GM23338 (cell line): Measurements from ENCODE around the gene ZNF280C. TPM values are rescaled to one million over a fixed set of nuclear protein-coding genes. Genes with fewer than 3 reads are reported as not detected.

Experiments used
- ATAC-seq: fragments of 200-7000 bp; cut with Tn5 transposase; 3 replicates; pipeline ENCODE4 v1.9.1; 2020
- DNase-seq: peaks from one replicate; pipeline ENCODE4 v3.0.0-alpha.2; 2015; ENCODE audit warnings: low spot score
- H2AFZ ChIP-seq: fragments of 200-600 bp; sonication (generic); 2 replicates; pipeline ENCODE4 v1.8.0; 2016; ENCODE audit warnings: antibody characterized with exemption, mild to moderate bottlenecking, moderate library complexity
- H3F3A ChIP-seq: fragments of 200-600 bp; sonication (generic); replicated peaks from 2 replicates; pipeline ENCODE4 v1.8.0; 2017; ENCODE audit warnings: antibody characterized with exemption, mixed run types, low read depth
- H3K27ac ChIP-seq: fragments of 200-600 bp; sonication (generic); 2 replicates; pipeline ENCODE4 v1.6.1; 2016; ENCODE audit warnings: low read depth
- H3K27me3 ChIP-seq: fragments of 200-600 bp; sonication (generic); 2 replicates; pipeline ENCODE4 v1.8.0; 2016; ENCODE audit warnings: mild to moderate bottlenecking, mixed run types, moderate library complexity; ENCODE audit not compliant: insufficient read depth
- H3K36me3 ChIP-seq: fragments of 200-600 bp; sonication (generic); 2 replicates; pipeline ENCODE4 v1.8.0; 2016; ENCODE audit warnings: mild to moderate bottlenecking; ENCODE audit not compliant: insufficient read depth
- H3K4me1 ChIP-seq: fragments of 200-600 bp; sonication (generic); 2 replicates; pipeline ENCODE4 v1.8.0; 2016; ENCODE audit warnings: mild to moderate bottlenecking, moderate library complexity; ENCODE audit not compliant: insufficient read depth
- H3K4me2 ChIP-seq: fragments of 200-600 bp; sonication (generic); 2 replicates; pipeline ENCODE4 v1.7.1; 2017; ENCODE audit warnings: mixed run types
- H3K4me3 ChIP-seq: fragments of 200-600 bp; sonication (generic); 2 replicates; pipeline ENCODE4 v1.6.1; 2016; ENCODE audit warnings: mixed run types
- H3K79me2 ChIP-seq: fragments of 200-600 bp; sonication (generic); replicated peaks from 2 replicates; pipeline ENCODE4 v1.8.0; 2017; ENCODE audit warnings: mild to moderate bottlenecking; ENCODE audit not compliant: insufficient read depth
- H3K9me2 ChIP-seq: fragments of 200-600 bp; sonication (generic); 2 replicates; pipeline ENCODE4 v1.8.0; 2017; ENCODE audit not compliant: insufficient read depth
- H4K20me1 ChIP-seq: fragments of 200-600 bp; sonication (generic); replicated peaks from 2 replicates; pipeline ENCODE4 v1.8.0; 2017; ENCODE audit warnings: mild to moderate bottlenecking; ENCODE audit not compliant: insufficient read depth
- H3K27ac Mint-ChIP-seq: 2 replicates; pipeline ENCODE4 v1.8.0; 2020; ENCODE audit warnings: inconsistent platforms, mild to moderate bottlenecking, moderate library complexity, mixed read lengths
- H3K27me3 Mint-ChIP-seq: 3 replicates; pipeline ENCODE4 v1.8.0; 2022; ENCODE audit warnings: low read depth, mild to moderate bottlenecking, moderate library complexity, mixed read lengths, inconsistent platforms; ENCODE audit not compliant: insufficient read depth, poor library complexity
- H3K36me3 Mint-ChIP-seq: 3 replicates; pipeline ENCODE4 v1.8.0; 2021; ENCODE audit warnings: low read depth, mild to moderate bottlenecking, inconsistent platforms, moderate library complexity, mixed read lengths
- H3K4me1 Mint-ChIP-seq: 3 replicates; pipeline ENCODE4 v1.8.0; 2020; ENCODE audit warnings: mild to moderate bottlenecking, inconsistent platforms, mixed read lengths
- H3K4me3 Mint-ChIP-seq: 3 replicates; pipeline ENCODE4 v1.8.0; 2021; ENCODE audit warnings: moderate library complexity, mild to moderate bottlenecking, inconsistent platforms, mixed read lengths
- H3K9me3 Mint-ChIP-seq: 3 replicates; pipeline ENCODE4 v1.8.0; 2020; ENCODE audit warnings: moderate library complexity, mild to moderate bottlenecking, inconsistent platforms, mixed read lengths
- CREB1 ChIP-seq: fragments of 250-450 bp; sonication (Bioruptor Pico); IDR thresholded peaks from 2 replicates; pipeline ENCODE4 v1.5.0; 2020; ENCODE audit warnings: low read depth, mild to moderate bottlenecking, moderate library complexity
- CTCF ChIP-seq, 2 experiments: fragments of 200-600 bp in 1 of 2; sonication (generic) in 1 of 2; conservative IDR thresholded peaks; 2 replicates each; pipeline versions ENCODE4 v1.5.1 to v1.6.1; 2016 to 2017; ENCODE audit warnings: antibody characterized with exemption in 2 of 2, low read depth in 2 of 2, mild to moderate bottlenecking in 2 of 2, moderate library complexity in 1 of 2
- ETS1 ChIP-seq: IDR thresholded peaks from 2 replicates; pipeline ENCODE4 v1.6.1; 2016; ENCODE audit warnings: antibody characterized with exemption
- EZH2 ChIP-seq: fragments of 200-600 bp; sonication (generic); IDR thresholded peaks from one replicate; pipeline ENCODE4 v1.8.0; 2017; ENCODE audit warnings: antibody characterized with exemption, mild to moderate bottlenecking, low read depth; ENCODE audit not compliant: unreplicated experiment
- EZH2phosphoT487 ChIP-seq: fragments of 200-600 bp; sonication (generic); IDR thresholded peaks from one replicate; pipeline ENCODE4 v1.8.1; 2018; ENCODE audit warnings: antibody characterized with exemption; ENCODE audit not compliant: unreplicated experiment
- JUNB ChIP-seq: IDR thresholded peaks from one replicate; pipeline ENCODE4 v1.6.1; 2016; ENCODE audit warnings: antibody characterized with exemption; ENCODE audit not compliant: unreplicated experiment
- NANOG ChIP-seq: IDR thresholded peaks from 2 replicates; pipeline ENCODE4 v1.6.1; 2016; ENCODE audit warnings: antibody characterized with exemption, borderline replicate concordance
- POLR2AphosphoS5 ChIP-seq: IDR thresholded peaks from 2 replicates; pipeline ENCODE4 v1.6.1; 2016; ENCODE audit warnings: antibody characterized with exemption, low read depth
- REST ChIP-seq: IDR thresholded peaks from one replicate; pipeline ENCODE4 v1.6.1; 2018; ENCODE audit warnings: antibody characterized with exemption; ENCODE audit not compliant: unreplicated experiment
- STAT1 ChIP-seq: IDR thresholded peaks from one replicate; pipeline ENCODE4 v1.6.1; 2016; ENCODE audit warnings: antibody characterized with exemption; ENCODE audit not compliant: unreplicated experiment
- ZNF114 ChIP-seq: fragments of 250-450 bp; sonication (Bioruptor Pico); IDR thresholded peaks from 2 replicates; pipeline ENCODE4 v1.5.0; 2020; ENCODE audit warnings: mild to moderate bottlenecking, moderate library complexity
- ZNF331 ChIP-seq: fragments of 250-450 bp; sonication (Bioruptor Pico); IDR thresholded peaks from 2 replicates; pipeline ENCODE4 v1.5.0; 2020; ENCODE audit warnings: low read depth, mild to moderate bottlenecking, moderate library complexity
- ZNF462 ChIP-seq: fragments of 250-450 bp; sonication (Bioruptor Pico); IDR thresholded peaks from 2 replicates; pipeline ENCODE4 v1.5.0; 2020; ENCODE audit warnings: mild to moderate bottlenecking, moderate library complexity
- polyA plus RNA-seq: library from polyadenylated mRNA; unstranded; fragments of >200 nt; fragmentation: Nextera tagmentation; extraction: Ambion mirVana; gene quantifications from 2 replicates; pipeline ENCODE4 v1.2.1, GENCODE V29; 2016
- total RNA-seq: library from RNA; depleted of rRNA; stranded (reverse); fragments of >200 nt; shearing (Covaris generic); gene quantifications from 2 replicates; pipeline ENCODE4 v1.2.3, GENCODE V29; 2014

Gene ZNF280C
- total and polyA plus RNA-seq, 2 experiments from 2014 or later: 7.9 to 14.4 TPM

GRCh38 chrX:130179170-130179569, 89.5 kb downstream of the ZNF280C start:
- no peaks in the 10 kb centered on the region for H4K20me1 ChIP-seq
- H3K27ac ChIP-seq: no peak overlapping the region
- H3K4me1 Mint-ChIP-seq: no peaks in the 10 kb centered on the region; the same call in 2 of the 3 replicates
- DNase-seq (no peak), ATAC-seq (no peak)
- no peaks in the 10 kb centered on the region for H3K9me2 ChIP-seq
- no peak for TF ChIP-seq POLR2AphosphoS5
- TF ChIP-seq ZNF114 (CRISPR knock-in tag): no peak
- TF ChIP-seq CREB1 (CRISPR knock-in tag): no peak
- no peak for TF ChIP-seq ZNF462 (CRISPR knock-in tag)
- no peak for TF ChIP-seq STAT1
- no peak for TF ChIP-seq JUNB
- TF ChIP-seq ZNF331 (CRISPR knock-in tag): no peak
- TF ChIP-seq CTCF (conservative IDR thresholded peaks at IDR 0.05; ENCODE audit: low read depth in 2 of 2): no peak
- no peak for TF ChIP-seq EZH2
- TF ChIP-seq ETS1: no peak
- TF ChIP-seq EZH2phosphoT487: no peak
- TF ChIP-seq REST: no peak
- TF ChIP-seq NANOG: no peak
- no peaks in the 10 kb centered on the region for H3K36me3 ChIP-seq
- no peaks in the 10 kb centered on the region; the same call in 2 of the 3 replicates for H3K9me3 Mint-ChIP-seq
- H3K4me1 ChIP-seq: no peaks in the 10 kb centered on the region
- no peak overlapping the region for H3K4me3 ChIP-seq
- H3K36me3 Mint-ChIP-seq: no peaks in the 10 kb centered on the region
- H2AFZ ChIP-seq: no peak overlapping the region
- H3F3A ChIP-seq: no peaks in the 10 kb centered on the region
- no peak overlapping the region for H3K4me2 ChIP-seq
- H3K27ac Mint-ChIP-seq: no peak overlapping the region
- H3K27me3 Mint-ChIP-seq: peaks cover 6% of the 10 kb centered on the region
- no peaks in the 10 kb centered on the region for H3K27me3 ChIP-seq
- H3K4me3 Mint-ChIP-seq: no peak overlapping the region
- H3K79me2 ChIP-seq: no peaks in the 10 kb centered on the region
